LHCN-M2 (cell line): ENCODE results near the gene SNORC. TPM values are rescaled to one million over a fixed set of nuclear protein-coding genes. Genes with fewer than 3 reads are reported as not detected.

ENCODE experiments used
- DNase-seq: peaks from one replicate; pipeline ENCODE4 v3.0.0-alpha.2; 2012; ENCODE audit warnings: low read depth
- total RNA-seq: library from RNA; depleted of rRNA; stranded (reverse); fragments of >200 nt; gene quantifications from 2 replicates; pipeline ENCODE4 v1.2.3, GENCODE V29; 2014

Gene SNORC
- total RNA-seq, 1 experiment from 2014 or later: 0.52 TPM

- no peak for DNase-seq
Observed at GRCh38 chr2:232882505-232883115, 12.5 kb downstream of the SNORC start.

DNA sequence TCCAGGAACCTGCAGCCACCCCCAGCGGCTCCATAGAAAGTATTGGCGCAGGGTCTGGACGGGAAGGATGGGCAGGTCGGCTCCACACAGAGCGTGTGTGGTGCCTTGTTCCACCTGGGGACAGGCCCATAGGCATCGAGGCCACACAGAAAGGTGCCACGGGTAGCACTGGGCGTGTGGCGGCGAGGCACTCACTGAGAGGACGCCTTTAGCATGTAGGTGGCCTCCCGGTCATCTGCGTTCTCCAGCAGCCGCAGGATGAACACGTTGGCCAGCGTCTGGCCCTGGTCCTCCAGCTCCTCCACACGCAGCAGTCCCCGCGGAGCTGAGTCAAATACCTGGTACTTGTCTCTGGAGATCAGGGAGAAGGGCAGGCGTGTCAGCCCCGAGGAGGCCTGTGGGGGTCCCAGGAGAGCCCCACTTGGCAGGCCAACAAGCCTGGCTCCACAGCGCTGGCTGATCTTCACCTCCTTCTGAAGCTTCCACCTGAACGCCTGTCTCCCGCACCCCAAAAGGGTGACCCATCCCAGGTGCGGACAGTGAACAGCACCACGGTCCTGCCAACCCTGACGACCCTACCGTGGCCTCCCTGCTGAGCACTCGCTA is 13.2 kb downstream of the SNORC start:
- DNase-seq: no peak

DNA sequence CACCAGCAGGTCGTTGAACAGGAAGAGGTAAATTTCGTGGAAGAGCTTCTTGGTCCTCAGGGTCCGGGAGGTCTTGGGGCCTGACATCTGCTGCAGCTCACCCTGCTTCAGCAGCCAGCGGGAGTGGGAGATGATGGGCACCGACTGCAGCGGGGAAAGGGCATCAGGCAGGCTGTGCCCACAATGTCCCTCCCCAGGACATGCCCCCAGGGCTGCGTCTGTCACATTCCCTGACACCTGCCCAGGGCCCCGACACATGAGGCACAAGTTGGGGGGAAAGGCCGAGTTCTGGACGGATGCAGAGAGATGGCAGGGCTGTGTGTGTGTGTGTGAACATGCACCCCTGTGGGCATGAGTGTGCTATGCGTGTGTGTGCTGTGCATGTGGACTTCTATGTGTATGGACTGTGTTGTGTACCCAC is 13.9 kb downstream of the SNORC start:
- no peak for DNase-seq

GRCh38 chr2:232884549-232885263 is 14.6 kb downstream of the SNORC start:
- no peak for DNase-seq

DNA sequence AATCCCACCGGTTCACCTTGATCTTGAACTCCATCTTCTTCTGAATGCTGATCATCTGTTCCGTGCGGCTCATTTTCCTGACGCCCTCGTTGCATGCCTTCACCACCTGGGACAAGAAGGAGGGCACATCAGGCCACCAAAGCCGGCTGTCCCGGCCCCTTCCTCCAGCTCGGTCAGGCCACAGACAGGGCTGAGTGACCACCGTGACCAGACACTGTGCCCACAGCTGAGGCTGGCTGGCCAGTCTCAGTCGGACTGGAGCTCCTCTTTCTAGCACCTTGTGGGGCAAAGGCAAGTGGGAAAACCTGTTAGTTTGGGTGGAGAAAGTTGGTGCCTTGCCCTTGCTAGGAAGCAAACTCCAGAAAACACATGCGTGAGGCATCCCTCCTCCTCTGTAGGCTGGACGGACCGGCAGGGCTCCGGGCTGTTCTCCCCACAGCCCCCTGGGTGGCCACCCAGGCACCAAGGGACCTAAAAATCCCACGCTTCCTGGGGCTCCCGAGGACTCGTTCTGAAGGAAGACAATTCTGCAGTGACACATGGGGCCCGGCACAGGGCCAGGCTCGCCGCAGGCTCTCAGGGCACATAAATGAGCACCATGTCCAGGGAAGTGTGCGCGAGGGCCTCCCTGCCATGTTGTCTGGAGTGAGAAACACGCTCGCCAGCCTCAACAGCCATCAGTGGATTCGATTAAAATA is 15.3 kb downstream of the SNORC start:
- no peak for DNase-seq

DNA sequence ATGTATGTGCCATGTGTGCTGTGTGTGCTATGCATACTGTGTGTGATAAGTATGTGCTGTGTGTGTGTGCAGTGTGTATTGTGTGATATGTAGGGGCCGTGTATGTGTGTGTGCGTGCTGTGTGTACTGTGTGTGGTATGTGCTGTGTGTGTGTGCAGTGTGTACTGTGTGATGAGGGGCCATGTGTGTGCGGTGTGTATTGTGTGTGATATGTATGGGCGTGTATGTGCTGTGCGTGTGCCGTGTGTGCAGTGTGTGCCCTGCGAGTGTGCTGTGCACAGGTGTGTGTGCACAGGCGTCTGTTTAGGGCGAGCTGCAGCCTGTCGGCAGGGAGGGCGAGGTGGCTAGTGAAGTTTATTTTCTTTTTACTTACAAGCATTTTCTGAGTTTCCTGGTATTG is 16.1 kb downstream of the SNORC start:
- no peak for DNase-seq

DNA sequence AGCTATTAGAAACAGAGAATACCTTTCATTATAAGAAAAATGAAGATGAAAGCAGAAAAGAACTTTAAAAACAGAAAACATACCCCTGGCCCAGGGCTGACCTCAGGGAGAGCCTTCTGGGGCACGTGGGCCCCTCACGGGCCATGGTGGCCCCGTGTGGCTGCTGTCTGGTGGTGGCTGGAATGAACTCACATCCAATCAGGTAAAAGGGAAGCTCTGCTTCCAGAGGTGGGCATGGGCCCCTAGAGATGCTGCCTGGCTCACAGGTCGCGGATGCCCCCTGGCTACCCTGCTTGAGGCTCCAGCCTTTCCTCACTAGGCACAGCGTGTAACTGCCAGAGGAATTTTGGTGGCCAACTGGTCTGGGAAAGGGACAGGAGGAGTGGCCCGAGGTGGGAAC is 16.6 kb downstream of the SNORC start:
- DNase-seq: no peak

DNA sequence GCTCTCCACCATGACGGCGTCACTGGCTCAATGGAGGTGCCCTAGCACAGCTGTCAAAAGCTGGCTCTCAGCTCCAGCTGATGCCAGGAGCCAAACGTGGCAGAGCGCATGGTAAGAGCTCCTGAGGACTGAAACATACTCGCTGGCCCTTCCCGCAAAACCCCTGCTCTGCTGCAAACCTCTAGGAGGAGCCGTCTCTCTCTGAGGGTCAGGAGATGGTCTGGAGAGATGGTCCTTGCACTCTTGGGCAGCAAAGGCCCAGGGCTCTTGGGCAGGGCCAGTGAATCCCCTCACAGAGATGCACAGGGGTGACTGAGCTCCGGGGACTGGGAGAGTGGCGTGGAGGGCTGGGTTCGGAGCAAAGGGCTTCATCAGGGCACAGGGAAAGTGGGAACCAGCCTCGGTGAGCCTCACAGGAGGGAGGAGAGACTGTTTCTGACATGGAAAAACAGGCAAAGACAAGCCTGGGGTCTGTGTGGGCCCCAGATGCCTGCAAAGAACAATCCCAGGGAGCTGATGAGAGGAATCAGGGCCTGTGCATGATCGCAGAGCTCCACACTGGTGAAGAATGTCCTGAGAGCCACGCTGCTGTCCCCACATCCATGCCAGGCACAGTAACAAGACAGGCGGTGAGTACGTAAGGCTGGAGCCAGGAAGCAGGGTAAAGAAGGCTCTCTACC is 17.2 kb downstream of the SNORC start:
- DNase-seq: no peak

DNA sequence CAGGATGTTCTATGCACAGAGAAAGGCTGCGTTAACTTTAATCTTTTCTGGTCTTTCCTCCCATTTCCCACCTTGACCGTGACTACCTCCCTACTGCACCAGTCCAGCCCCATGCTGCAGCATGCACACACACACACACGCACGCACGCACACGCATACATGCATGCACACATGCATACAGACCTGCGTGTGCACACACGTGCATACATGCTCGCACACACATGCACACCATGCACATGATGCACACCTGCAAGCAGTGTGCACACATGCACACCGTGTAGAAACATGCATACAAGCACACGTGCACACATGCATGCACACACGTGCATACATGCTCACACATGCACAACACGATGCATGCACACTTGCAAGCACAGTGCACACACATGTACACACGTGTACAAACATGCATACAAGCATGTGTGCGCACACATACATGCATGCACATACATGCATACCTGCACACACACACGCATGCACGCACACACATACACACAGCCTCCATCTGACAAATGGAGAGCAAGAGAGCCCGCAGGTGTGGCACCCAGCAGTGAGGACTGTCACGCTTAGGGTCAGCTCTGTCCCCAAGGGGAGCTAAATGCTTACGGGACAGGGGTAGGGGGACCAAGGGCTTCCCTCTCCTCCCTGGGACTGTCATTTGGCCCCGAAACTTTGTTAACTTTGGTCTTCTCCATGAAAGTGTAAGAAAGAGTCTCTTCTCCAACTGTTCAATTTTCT is 18.2 kb downstream of the SNORC start:
- no peak for DNase-seq

GRCh38 chr2:232888839-232889529 is 18.9 kb downstream of the SNORC start:
- no peak for DNase-seq

DNA sequence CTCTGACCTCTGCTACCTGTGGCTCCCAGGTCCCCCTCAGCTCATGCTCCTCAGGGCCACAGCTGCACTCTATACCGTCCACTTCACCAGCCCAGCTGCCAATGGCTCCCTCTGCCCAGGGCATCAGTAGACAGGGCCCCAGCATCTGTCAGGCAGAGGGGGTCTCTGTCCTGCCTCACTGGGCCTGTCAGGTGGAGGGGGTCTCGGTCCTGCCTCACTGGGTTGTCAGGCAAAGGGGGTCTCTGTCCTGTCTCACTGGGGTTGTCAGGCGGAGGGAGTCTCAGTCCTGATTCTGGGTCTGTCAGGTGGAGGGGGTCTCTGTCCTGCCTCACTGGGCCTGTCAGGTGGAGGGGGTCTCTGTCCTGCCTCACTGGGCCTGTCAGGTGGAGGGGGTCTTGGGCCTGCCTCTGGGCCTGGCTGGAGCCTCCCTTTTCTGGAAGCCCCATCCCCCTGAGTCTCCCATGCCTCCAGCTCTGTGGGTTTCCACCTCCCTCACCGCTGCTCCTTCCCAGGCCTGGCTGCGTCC is 19.9 kb downstream of the SNORC start:
- no peak for DNase-seq

- no peak for DNase-seq
Observed at GRCh38 chr2:232890536-232890895, 20.5 kb downstream of the SNORC start.

DNA sequence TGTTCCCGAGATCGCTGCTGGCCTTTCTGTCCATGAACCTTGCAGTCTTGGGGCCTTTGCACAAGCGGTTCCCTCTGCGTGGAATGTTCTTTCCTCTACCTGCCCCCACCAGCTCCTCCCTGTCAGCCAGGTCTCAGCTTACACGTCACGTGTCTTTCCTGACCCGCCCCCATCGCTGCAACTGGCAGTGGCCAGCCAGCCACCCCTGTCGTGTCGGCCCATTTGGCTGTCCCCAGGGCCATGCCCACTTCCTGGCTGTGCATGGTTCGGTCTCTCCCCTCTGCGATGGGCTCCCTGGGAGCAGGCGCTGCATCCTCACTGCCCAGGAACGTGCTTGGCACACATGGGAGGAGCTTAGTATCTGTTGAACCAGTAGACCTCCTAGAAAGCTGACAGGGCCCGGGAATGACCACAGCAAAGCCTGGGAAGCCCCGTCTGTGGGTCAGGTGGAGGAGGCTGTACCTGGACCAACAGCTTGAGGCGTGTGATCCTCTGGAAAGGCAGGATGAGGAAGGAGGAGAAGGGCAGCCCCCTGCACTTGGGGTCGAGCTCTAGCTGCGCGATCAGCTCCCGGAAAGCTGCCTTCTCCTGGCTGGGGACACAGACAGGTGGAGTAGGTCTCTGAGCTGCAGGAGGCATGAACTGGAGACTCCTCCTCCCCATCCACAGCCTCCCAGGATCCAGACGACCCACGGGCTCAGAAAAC is 21.0 kb downstream of the SNORC start:
- peak; percentile 22 for DNase-seq

DNA sequence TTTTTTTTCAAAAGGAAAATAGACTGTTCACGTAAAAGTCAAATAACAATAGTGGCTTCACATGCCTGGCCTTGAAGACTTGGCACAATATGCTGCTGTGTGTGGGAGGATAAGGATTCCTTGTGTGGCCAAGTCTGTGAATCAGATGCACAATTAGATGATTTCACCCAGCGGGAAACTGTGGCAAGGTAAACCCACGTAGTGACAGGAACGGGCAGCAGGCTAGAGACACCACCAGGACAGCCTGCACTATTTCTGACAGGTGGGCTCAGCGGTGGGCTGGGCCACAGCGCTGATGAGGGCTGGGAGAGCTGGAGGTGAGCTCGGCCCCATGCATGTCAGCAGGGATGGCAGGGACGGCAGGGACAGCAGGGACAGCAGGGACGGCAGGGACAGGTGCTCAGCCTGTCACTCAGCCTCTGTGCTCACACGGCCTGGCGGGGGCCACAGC is 21.6 kb downstream of the SNORC start:
- DNase-seq: peak; percentile 9

DNA sequence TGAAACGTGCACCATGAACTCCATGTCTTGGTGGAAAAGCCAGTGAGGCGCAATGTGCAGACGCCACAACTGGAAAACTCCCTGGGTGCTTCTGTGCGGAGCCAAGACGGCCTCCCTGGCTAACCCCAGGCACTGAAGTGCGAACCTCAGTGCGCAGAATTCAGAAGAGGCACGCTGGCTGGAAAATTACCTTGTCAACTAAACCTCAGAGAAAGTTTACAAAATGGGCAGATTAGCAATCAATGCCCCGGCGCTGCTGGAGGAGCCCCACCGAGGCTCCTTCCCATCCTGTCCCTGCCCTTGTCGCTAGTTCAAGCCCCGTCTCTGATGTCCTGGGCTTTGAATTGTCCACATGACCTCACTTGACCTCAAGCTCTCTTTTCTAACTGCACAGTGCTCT is 22.2 kb downstream of the SNORC start:
- DNase-seq: no peak

- DNase-seq: no peak
Observed at GRCh38 chr2:232892843-232893242, 22.8 kb downstream of the SNORC start.

DNA sequence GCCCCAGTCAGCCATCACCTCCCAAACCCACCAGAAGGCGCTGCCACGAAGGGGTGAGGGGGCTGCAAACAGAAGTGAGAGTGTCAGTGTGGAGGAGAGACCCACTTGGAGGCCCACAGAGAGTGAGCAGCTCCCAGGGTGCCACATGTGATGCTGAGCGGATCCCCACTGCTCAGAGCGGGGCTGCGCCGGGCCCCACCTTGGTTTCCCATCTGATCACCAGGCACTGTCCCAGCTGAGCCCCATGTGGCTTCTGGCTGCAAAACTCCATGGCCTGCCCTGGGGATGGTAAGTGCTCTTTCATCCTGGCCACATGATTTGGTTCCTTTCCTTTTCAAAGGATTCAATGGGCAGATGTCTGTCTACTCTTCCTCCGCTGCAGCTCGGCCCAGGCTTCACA is 23.8 kb downstream of the SNORC start:
- no peak for DNase-seq

DNA sequence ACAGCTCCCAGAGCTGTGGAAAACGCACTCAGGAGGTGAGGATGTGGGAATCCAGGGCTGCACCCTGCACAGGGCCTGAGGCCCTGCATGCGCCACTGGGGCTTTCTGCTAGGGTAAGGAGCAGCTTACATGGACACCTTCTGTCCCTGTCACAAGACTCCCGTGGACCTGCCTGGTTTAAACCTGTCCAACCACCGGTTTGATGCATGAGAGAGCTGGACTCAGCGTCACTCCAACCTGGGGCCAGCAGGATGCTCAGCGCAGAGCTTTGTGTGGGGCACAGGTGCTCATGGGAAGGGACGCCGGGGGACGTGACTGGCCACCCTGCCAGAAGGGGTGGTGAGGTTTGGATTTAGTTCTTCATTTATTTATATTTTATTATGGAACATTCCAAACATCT is 24.2 kb downstream of the SNORC start:
- no peak for DNase-seq

DNA sequence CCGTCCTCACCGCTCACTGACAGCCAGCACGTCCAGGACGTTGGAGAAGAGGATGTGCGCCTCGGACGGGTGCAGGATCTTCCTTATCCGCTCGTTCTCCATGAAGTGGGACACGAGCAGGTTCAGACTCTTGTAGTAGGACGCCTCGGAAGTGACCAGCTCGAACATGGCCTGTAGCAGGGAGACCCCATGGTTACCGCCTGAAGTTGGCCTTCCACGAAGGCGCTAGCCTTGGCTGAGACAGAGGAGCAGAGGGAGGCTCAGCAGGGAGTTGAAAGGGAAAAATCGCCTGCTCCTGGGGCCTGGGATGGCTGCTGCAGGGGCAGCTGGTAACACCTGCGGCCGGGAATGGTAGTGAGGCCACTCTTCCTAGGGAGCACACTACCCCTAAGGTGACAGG is 24.7 kb downstream of the SNORC start:
- no peak for DNase-seq

GRCh38 chr2:232896111-232896510 is 26.0 kb downstream of the SNORC start:
- DNase-seq: no peak
